Measurements from ENCODE around the gene MTHFD1L. TPM values are rescaled to one million over a fixed set of nuclear protein-coding genes. Genes with fewer than 3 reads are reported as not detected.
A peak's percentile ranks its signal among the peaks of the same experiment; 100 is the strongest.

Gene MTHFD1L
- total RNA-seq, 1 donor from 2014 or later: 107 TPM

- peaks cover 13% of the 10 kb centered on the region for H3K4me1 Mint-ChIP-seq (ENCODE audit: low read depth, unreplicated experiment)
- H3K27ac Mint-ChIP-seq (ENCODE audit: unreplicated experiment): no peak overlapping the region
- Histone ChIP-seq H4K20me1 (ENCODE audit: insufficient read depth, low read length) (no peaks in the 10 kb centered on the region), H3K36me3 (ENCODE audit: insufficient read depth, low read length) (peaks cover 6% of the 10 kb centered on the region), H3K4me2 (ENCODE audit: low read length) (no peak overlapping the region), H3K4me3 (ENCODE audit: insufficient read depth, low read depth, low read length) (no peak overlapping the region), H3K9me3 (ENCODE audit: insufficient read depth, low read depth, low read length) (peaks cover 3% of the 10 kb centered on the region), H2AFZ (ENCODE audit: low read depth, low read length) (no peak overlapping the region), H3K9ac (ENCODE audit: low read length) (no peak overlapping the region), H3K4me1 (ENCODE audit: insufficient read depth, low read length) (peaks cover 9% of the 10 kb centered on the region), H3K27ac (ENCODE audit: low read depth, low read length) (no peak overlapping the region), H3K79me2 (ENCODE audit: insufficient read depth, low read length) (no peaks in the 10 kb centered on the region), H3K27me3 (ENCODE audit: insufficient read depth, low read length) (no peaks in the 10 kb centered on the region)
- peaks cover 2% of the 10 kb centered on the region for H3K9me3 Mint-ChIP-seq (ENCODE audit: unreplicated experiment)
- no peak for TF ChIP-seq EZH2 (IDR thresholded peaks at IDR 0.05; ENCODE audit: insufficient read depth, low read length)
- TF ChIP-seq, protein P1, sequence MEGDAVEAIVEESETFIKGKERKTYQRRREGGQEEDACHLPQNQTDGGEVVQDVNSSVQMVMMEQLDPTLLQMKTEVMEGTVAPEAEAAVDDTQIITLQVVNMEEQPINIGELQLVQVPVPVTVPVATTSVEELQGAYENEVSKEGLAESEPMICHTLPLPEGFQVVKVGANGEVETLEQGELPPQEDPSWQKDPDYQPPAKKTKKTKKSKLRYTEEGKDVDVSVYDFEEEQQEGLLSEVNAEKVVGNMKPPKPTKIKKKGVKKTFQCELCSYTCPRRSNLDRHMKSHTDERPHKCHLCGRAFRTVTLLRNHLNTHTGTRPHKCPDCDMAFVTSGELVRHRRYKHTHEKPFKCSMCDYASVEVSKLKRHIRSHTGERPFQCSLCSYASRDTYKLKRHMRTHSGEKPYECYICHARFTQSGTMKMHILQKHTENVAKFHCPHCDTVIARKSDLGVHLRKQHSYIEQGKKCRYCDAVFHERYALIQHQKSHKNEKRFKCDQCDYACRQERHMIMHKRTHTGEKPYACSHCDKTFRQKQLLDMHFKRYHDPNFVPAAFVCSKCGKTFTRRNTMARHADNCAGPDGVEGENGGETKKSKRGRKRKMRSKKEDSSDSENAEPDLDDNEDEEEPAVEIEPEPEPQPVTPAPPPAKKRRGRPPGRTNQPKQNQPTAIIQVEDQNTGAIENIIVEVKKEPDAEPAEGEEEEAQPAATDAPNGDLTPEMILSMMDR (IDR thresholded peaks at IDR 0.05; ENCODE audit: insufficient read depth, low read depth, low read length): no peak
- H3K4me3 Mint-ChIP-seq (ENCODE audit: unreplicated experiment): no peak overlapping the region
- peaks cover 24% of the 10 kb centered on the region for H3K36me3 Mint-ChIP-seq (ENCODE audit: low read depth, unreplicated experiment)
- no peaks in the 10 kb centered on the region for H3K27me3 Mint-ChIP-seq (ENCODE audit: low read depth, unreplicated experiment)
- FAIRE-seq (no peak), DNase-seq (ENCODE audit: low read depth) (no peak)
Measured at GRCh38 chr6:151078655-151079054, 213.2 kb downstream of the MTHFD1L start.

GRCh38 chr6:151081656-151082055 is 216.2 kb downstream of the MTHFD1L start:
- H3K27me3 ChIP-seq (ENCODE audit: insufficient read depth, low read length): no peaks in the 10 kb centered on the region
- no peak overlapping the region for H3K27ac ChIP-seq (ENCODE audit: low read depth, low read length)
- H3K4me1 ChIP-seq (ENCODE audit: insufficient read depth, low read length): peaks cover 15% of the 10 kb centered on the region
- TF ChIP-seq EZH2 (IDR thresholded peaks at IDR 0.05; ENCODE audit: insufficient read depth, low read length): no peak
- TF ChIP-seq, protein P1 (IDR thresholded peaks at IDR 0.05; ENCODE audit: insufficient read depth, low read depth, low read length): no peak
- peak overlapping the region; percentile 39 for H3K4me2 ChIP-seq (ENCODE audit: low read length)
- Mint-ChIP-seq H3K27ac (ENCODE audit: unreplicated experiment) (no peak overlapping the region), H3K4me1 (ENCODE audit: low read depth, unreplicated experiment) (peaks cover 13% of the 10 kb centered on the region), H3K36me3 (ENCODE audit: low read depth, unreplicated experiment) (peaks cover 20% of the 10 kb centered on the region), H3K4me3 (ENCODE audit: unreplicated experiment) (no peak overlapping the region), H3K27me3 (ENCODE audit: low read depth, unreplicated experiment) (no peaks in the 10 kb centered on the region), H3K9me3 (ENCODE audit: unreplicated experiment) (peaks cover 2% of the 10 kb centered on the region)
- peaks cover 3% of the 10 kb centered on the region for H3K36me3 ChIP-seq (ENCODE audit: insufficient read depth, low read length)
- H3K79me2 ChIP-seq (ENCODE audit: insufficient read depth, low read length): no peaks in the 10 kb centered on the region
- no peak overlapping the region for H3K9ac ChIP-seq (ENCODE audit: low read length)
- H2AFZ ChIP-seq (ENCODE audit: low read depth, low read length): no peak overlapping the region
- FAIRE-seq (no peak), DNase-seq (ENCODE audit: low read depth) (no peak)
- H3K9me3 ChIP-seq (ENCODE audit: insufficient read depth, low read depth, low read length): no peaks in the 10 kb centered on the region
- H3K4me3 ChIP-seq (ENCODE audit: insufficient read depth, low read depth, low read length): no peak overlapping the region
- no peaks in the 10 kb centered on the region for H4K20me1 ChIP-seq (ENCODE audit: insufficient read depth, low read length)

GRCh38 chr6:151082079-151082478 is 216.6 kb downstream of the MTHFD1L start:
- FAIRE-seq: no peak
- Histone ChIP-seq H4K20me1 (ENCODE audit: insufficient read depth, low read length) (no peaks in the 10 kb centered on the region), H3K9me3 (ENCODE audit: insufficient read depth, low read depth, low read length) (no peaks in the 10 kb centered on the region), H3K79me2 (ENCODE audit: insufficient read depth, low read length) (no peaks in the 10 kb centered on the region), H3K4me2 (ENCODE audit: low read length) (no peak overlapping the region), H3K4me1 (ENCODE audit: insufficient read depth, low read length) (peaks cover 15% of the 10 kb centered on the region), H3K36me3 (ENCODE audit: insufficient read depth, low read length) (peaks cover 3% of the 10 kb centered on the region), H2AFZ (ENCODE audit: low read depth, low read length) (no peak overlapping the region), H3K9ac (ENCODE audit: low read length) (no peak overlapping the region), H3K4me3 (ENCODE audit: insufficient read depth, low read depth, low read length) (no peak overlapping the region), H3K27ac (ENCODE audit: low read depth, low read length) (no peak overlapping the region), H3K27me3 (ENCODE audit: insufficient read depth, low read length) (no peaks in the 10 kb centered on the region)
- H3K9me3 Mint-ChIP-seq (ENCODE audit: unreplicated experiment): peaks cover 2% of the 10 kb centered on the region
- H3K4me3 Mint-ChIP-seq (ENCODE audit: unreplicated experiment): no peak overlapping the region
- H3K27me3 Mint-ChIP-seq (ENCODE audit: low read depth, unreplicated experiment): no peaks in the 10 kb centered on the region
- H3K36me3 Mint-ChIP-seq (ENCODE audit: low read depth, unreplicated experiment): peaks cover 19% of the 10 kb centered on the region
- TF ChIP-seq, protein P1 (IDR thresholded peaks at IDR 0.05; ENCODE audit: insufficient read depth, low read depth, low read length): no peak
- TF ChIP-seq EZH2 (IDR thresholded peaks at IDR 0.05; ENCODE audit: insufficient read depth, low read length): no peak
- peak; percentile 56 for DNase-seq (ENCODE audit: low read depth)
- peaks cover 13% of the 10 kb centered on the region for H3K4me1 Mint-ChIP-seq (ENCODE audit: low read depth, unreplicated experiment)
- no peak overlapping the region for H3K27ac Mint-ChIP-seq (ENCODE audit: unreplicated experiment)

All from astrocyte (in vitro differentiated cells and primary cell).